OCI-LY3 (cell line): Measurements from ENCODE around the gene P2RX3.

Experiments
- H2AFZ ChIP-seq: fragments of 200-600, 300-600 bp; shearing (Covaris generic); 2 replicates; pipeline ENCODE4 v1.6.0; 2014; ENCODE audit warnings: antibody characterized with exemption, low read depth, low read length
- H3K27ac ChIP-seq: fragments of 200-600, 300-600 bp; sonication (generic); 2 replicates; pipeline ENCODE4 v1.5.1; 2014; ENCODE audit warnings: mild to moderate bottlenecking, low read length, moderate library complexity, mixed read lengths
- H3K27me3 ChIP-seq: fragments of 200-600, 300-600 bp; sonication (generic); 2 replicates; pipeline ENCODE4 v1.6.1; 2014; ENCODE audit warnings: low read depth, low read length, mixed read lengths
- H3K36me3 ChIP-seq: fragments of 200-600, 300-600 bp; sonication (generic); replicated peaks from 2 replicates; pipeline ENCODE3; 2014; ENCODE audit warnings: low read depth, low read length, mixed read lengths
- H3K4me1 ChIP-seq: fragments of 300-600, 200-600 bp; sonication (generic); 2 replicates; pipeline ENCODE4 v1.6.1; 2014; ENCODE audit warnings: low read length, mixed read lengths
- H3K4me2 ChIP-seq: fragments of 200-600, 300-600 bp; sonication (generic); 2 replicates; pipeline ENCODE4 v1.6.1; 2014; ENCODE audit warnings: low read length, mixed read lengths
- H3K4me3 ChIP-seq: fragments of 300-600, 200-600 bp; sonication (generic); 2 replicates; pipeline ENCODE4 v1.5.1; 2014; ENCODE audit warnings: antibody characterized with exemption, mild to moderate bottlenecking, low read length, moderate library complexity
- H3K79me2 ChIP-seq: fragments of 300-600, 200-600 bp; shearing (Covaris generic); 2 replicates; pipeline ENCODE4 v1.6.1; 2014; ENCODE audit warnings: mild to moderate bottlenecking, low read length, mixed read lengths
- H3K9ac ChIP-seq: fragments of 300-600, 200-600 bp; shearing (Covaris generic); 2 replicates; pipeline ENCODE4 v1.6.0; 2014; ENCODE audit warnings: mild to moderate bottlenecking, low read length, moderate library complexity
- H3K9me3 ChIP-seq: fragments of 200-600, 300-600 bp; shearing (Covaris generic); 2 replicates; pipeline ENCODE4 v1.6.1; 2014; ENCODE audit warnings: low read length, mixed read lengths; ENCODE audit not compliant: insufficient read depth
- H4K20me1 ChIP-seq: fragments of 200-600, 300-600 bp; sonication (generic); 2 replicates; pipeline ENCODE4 v1.6.1; 2016; ENCODE audit warnings: low read length, mixed read lengths; ENCODE audit not compliant: insufficient read depth
- EZH2phosphoT487 ChIP-seq: fragments of 200-600 bp; shearing (Covaris generic); IDR thresholded peaks from 2 replicates; pipeline ENCODE4 v1.6.1; 2018; ENCODE audit warnings: antibody characterized with exemption, mixed run types, low read depth
- TF ChIP-seq, protein P1 (sequence below): fragments of 200-600, 300-600 bp; sonication (generic); IDR thresholded peaks from 2 replicates; pipeline ENCODE4 v1.5.1; 2014; ENCODE audit warnings: antibody characterized with exemption, low read length, low read depth

The P2RX3 gene

DNA sequence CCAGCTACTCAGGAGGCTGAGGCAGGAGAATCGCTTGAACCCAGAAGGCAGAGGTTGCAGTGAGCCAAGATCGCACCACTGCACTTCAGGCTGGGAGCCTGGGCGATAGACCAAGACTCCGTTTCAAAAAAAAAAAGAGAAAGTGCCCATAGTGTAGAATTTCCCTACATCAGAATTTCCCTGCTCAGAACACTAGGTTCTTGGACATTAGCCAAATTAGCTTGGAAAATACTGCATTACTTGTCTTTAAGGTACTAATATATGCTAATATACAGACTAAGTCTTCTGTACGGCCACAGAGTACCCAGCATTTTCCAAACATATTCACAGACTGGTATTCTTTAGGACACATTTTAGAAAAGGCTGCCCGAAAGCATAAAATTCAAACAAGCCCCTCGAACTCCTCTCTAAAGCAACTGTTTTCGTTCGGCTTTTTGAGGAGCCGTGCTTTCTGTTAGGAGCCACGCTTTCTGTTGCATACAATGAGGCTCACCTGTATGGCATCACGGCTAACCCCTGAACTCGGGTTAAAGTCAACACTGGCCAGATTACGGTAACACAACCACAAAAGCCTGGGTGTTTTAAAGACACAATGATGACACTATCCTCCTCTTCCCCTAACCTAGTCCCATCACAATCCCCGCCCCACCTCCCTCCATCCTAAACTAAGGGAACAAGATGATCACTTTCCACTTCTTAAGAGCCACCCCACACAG is 31.8 kb upstream of the P2RX3 start:
- no peaks in the 10 kb centered on the region for H3K9me3 ChIP-seq
- H3K4me2 ChIP-seq, result no peak overlapping the region
- H2AFZ ChIP-seq, result no peak overlapping the region
- no peak overlapping the region for H3K9ac ChIP-seq
- TF ChIP-seq, protein P1, sequence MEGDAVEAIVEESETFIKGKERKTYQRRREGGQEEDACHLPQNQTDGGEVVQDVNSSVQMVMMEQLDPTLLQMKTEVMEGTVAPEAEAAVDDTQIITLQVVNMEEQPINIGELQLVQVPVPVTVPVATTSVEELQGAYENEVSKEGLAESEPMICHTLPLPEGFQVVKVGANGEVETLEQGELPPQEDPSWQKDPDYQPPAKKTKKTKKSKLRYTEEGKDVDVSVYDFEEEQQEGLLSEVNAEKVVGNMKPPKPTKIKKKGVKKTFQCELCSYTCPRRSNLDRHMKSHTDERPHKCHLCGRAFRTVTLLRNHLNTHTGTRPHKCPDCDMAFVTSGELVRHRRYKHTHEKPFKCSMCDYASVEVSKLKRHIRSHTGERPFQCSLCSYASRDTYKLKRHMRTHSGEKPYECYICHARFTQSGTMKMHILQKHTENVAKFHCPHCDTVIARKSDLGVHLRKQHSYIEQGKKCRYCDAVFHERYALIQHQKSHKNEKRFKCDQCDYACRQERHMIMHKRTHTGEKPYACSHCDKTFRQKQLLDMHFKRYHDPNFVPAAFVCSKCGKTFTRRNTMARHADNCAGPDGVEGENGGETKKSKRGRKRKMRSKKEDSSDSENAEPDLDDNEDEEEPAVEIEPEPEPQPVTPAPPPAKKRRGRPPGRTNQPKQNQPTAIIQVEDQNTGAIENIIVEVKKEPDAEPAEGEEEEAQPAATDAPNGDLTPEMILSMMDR, result no peak
- no peak for TF ChIP-seq EZH2phosphoT487
- H3K27me3 ChIP-seq, result no peaks in the 10 kb centered on the region
- no peak overlapping the region for H3K27ac ChIP-seq
- no peaks in the 10 kb centered on the region for H4K20me1 ChIP-seq
- no peaks in the 10 kb centered on the region for H3K79me2 ChIP-seq
- peaks cover 6% of the 10 kb centered on the region for H3K36me3 ChIP-seq
- H3K4me1 ChIP-seq, result peaks cover 7% of the 10 kb centered on the region
- H3K4me3 ChIP-seq, result no peak overlapping the region

DNA sequence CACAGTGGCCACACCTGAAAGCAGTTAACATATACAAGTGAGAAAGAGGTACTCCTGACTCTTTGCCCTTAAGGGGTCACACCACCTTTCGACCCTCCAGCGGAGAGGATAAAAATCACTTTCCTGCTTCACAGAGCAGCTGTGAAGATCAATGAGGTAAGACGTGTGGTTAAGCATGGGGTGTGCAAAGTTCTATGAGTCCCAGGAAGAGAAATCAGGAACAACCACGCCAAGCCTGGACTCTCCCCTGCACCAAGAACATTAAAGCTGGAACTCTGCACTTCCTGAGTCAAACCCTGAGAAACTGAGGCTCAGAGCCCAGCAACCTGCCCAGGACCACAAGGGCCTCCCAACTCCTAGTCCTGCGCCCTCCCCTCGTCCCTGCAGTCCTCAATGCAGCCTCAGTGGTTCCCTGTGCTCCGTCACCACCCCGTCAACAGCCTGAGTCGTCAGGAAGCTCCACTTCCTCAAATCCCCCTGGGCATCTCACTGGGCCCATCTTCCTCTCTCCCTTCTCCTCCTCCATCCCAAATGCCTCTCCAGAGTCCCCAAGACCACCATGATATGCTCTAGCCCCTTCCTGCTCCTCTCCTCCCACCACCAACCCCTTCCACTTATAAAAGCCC is 31.1 kb upstream of the P2RX3 start:
- Histone ChIP-seq H3K4me3 (no peak overlapping the region), H3K27me3 (no peaks in the 10 kb centered on the region), H3K36me3 (peaks cover 6% of the 10 kb centered on the region), H3K79me2 (no peaks in the 10 kb centered on the region), H3K4me2 (no peak overlapping the region), H3K9me3 (no peaks in the 10 kb centered on the region), H3K4me1 (peaks cover 13% of the 10 kb centered on the region), H3K9ac (no peak overlapping the region), H4K20me1 (no peaks in the 10 kb centered on the region), H2AFZ (no peak overlapping the region), H3K27ac (no peak overlapping the region)
- TF ChIP-seq, protein P1, result no peak
- no peak for TF ChIP-seq EZH2phosphoT487

DNA sequence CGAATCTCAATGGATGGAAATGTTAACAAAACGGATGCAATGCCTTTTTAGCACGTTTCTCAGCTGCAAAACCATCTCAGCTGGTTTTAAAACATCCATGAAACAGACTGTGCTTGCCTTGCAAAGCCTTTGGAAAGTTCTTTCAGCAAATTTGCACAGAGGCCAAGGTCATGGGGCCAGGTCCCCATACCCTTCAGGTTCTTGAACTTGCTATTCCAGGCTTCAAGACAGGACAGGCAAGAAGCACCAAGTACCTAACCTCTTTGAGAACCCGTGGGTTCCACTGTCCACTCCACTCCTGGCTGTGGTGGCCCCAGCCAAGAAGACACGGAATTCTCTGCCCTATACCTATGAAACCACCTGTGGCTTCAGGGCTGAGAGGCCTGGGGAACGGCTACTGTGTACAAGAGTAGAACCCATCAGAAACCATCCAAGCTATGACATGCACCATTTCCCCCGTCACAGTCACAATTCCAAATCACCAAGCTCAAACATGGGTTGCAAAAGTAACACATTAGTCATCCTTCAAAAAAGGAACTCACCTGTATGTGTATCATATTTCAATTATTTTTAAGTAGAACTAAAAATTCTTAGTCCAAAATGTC is 30.4 kb upstream of the P2RX3 start:
- Histone ChIP-seq H3K9ac (no peak overlapping the region), H3K79me2 (no peaks in the 10 kb centered on the region), H3K27me3 (no peaks in the 10 kb centered on the region), H3K9me3 (no peaks in the 10 kb centered on the region), H3K4me3 (no peak overlapping the region), H3K4me1 (peaks cover 13% of the 10 kb centered on the region), H2AFZ (no peak overlapping the region), H3K36me3 (peaks cover 6% of the 10 kb centered on the region), H3K27ac (no peak overlapping the region), H4K20me1 (no peaks in the 10 kb centered on the region), H3K4me2 (no peak overlapping the region)
- no peak for TF ChIP-seq EZH2phosphoT487
- TF ChIP-seq, protein P1, result no peak

DNA sequence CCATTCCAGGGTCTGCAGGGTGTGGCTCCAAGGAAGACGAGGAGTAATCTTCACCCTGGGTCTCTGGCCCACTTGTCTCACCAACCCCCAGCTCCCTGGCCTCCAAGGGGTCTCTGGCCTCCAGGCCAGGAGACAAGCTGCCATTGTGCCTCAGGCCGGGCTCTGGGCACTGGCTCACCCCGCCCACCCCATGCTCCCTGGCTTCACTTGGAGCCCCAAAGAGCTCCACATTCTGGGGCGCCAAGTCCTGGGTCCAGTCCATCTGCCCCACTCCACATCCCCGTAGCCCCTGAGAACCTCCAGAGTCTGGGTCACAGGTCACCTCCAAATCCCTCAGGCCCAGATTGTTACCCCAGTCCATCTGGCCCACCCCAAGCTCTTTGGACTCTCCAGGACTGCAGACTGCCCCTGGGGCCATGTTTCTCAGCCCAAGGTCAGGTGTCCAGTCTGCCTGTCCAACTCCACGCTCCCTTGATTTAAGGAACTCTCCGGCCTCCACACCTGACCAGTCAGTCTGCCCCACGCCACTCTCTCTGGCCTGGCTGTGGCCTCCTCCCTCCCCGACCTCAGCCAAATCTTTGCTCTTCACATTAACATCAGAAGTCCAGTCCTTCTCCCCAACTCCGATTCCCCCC is 29.6 kb upstream of the P2RX3 start:
- Histone ChIP-seq H3K9me3 (no peaks in the 10 kb centered on the region), H3K4me2 (no peak overlapping the region), H3K4me1 (peaks cover 13% of the 10 kb centered on the region), H3K27me3 (no peaks in the 10 kb centered on the region), H3K79me2 (no peaks in the 10 kb centered on the region), H2AFZ (no peak overlapping the region), H3K27ac (no peak overlapping the region), H3K36me3 (peaks cover 6% of the 10 kb centered on the region), H4K20me1 (no peaks in the 10 kb centered on the region), H3K4me3 (no peak overlapping the region), H3K9ac (no peak overlapping the region)
- no peak for TF ChIP-seq EZH2phosphoT487
- TF ChIP-seq, protein P1, result no peak
